Measurements from ENCODE around the gene EPOP. TPM values are rescaled to one million over a fixed set of nuclear protein-coding genes. Genes with fewer than 3 reads are reported as not detected.
A peak's percentile ranks its signal among the peaks of the same experiment; 100 is the strongest.

The EPOP gene
- polyA plus RNA-seq, 2 donors, result 1.1 to 1.9 TPM

DNA sequence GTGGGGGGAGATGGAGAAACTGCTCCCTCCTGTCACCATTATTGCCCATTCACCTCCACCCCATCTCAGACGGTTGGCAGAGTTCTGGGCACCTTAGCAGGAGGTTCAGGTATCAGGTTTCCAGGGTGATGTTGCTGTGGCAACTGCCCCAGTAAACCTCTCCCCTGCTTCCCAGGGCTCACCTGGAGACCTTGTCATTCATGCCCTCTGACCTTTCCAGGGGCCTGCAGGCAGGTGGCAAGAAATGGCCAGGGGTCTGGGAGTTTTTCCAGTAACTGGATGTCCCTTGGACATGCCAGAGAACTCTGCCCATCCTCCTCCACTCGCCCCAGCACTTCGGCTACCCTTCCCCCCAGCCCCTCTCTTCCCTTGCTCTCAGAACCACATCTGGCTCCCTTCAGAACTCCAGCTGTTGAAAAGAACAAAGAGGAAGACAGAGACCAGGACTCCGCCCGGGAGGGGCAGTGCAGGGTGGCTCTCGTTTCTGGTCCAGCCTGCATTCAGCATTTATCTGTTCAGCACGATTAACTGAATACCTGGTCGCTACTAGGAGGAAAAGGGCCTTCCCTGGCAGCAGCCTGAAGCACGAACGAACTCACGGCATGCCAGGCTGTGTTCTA lies 38.8 kb upstream of the EPOP start:
- 68 to 69% methylated on average over 11 of the region's 11 CpGs for WGBS, 2 donors
- Histone ChIP-seq H3K27ac (ENCODE audit: low read depth in 2 of 2, low read length in 1 of 2) (no peak overlapping the region), H3K9me3 (ENCODE audit: control insufficient read depth in 2 of 2, insufficient read depth in 1 of 2, low read depth in 1 of 2, low read length in 1 of 2) (no peaks in the 10 kb centered on the region), H3K4me1 (ENCODE audit: control insufficient read depth in 2 of 2, insufficient read depth in 2 of 2, low read length in 1 of 2) (peaks cover 0 to 2% of the 10 kb centered on the region in 2 donors), H3K4me3 (ENCODE audit: low read depth in 1 of 2, low read length in 2 of 2) (no peak overlapping the region), H3K27me3 (ENCODE audit: control insufficient read depth in 1 of 2, insufficient read depth in 2 of 2, low read length in 2 of 2) (no peaks in the 10 kb centered on the region), H3K36me3 (ENCODE audit: control insufficient read depth in 2 of 2, insufficient read depth in 2 of 2, low read length in 1 of 2) (peaks cover 26 to 64% of the 10 kb centered on the region in 2 donors)

DNA sequence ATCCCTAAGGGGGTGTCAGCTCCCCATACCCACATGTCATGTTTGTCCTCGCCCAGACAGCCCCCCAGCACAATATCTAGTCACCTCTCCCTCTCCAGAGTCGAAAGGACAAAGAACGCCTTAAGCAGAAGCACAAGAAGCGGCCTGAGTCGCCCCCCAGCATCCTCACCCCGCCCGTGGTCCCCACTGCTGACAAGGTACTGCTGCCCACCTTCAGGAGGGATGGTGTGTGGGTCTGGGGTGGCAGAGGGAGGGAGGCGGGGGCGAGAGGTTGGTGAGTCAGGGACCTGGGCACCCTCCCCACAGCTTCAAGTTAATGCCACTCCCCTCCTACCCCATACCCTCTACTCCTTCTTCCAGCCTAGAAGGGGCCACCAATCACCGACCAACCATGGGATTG lies 37.8 kb upstream of the EPOP start:
- Histone ChIP-seq H3K9me3 (ENCODE audit: control insufficient read depth in 2 of 2, insufficient read depth in 1 of 2, low read depth in 1 of 2, low read length in 1 of 2) (no peaks in the 10 kb centered on the region), H3K27ac (ENCODE audit: low read depth in 2 of 2, low read length in 1 of 2) (no peak overlapping the region), H3K4me3 (ENCODE audit: low read depth in 1 of 2, low read length in 2 of 2) (no peak overlapping the region), H3K4me1 (ENCODE audit: control insufficient read depth in 2 of 2, insufficient read depth in 2 of 2, low read length in 1 of 2) (peaks cover 0 to 3% of the 10 kb centered on the region in 2 donors), H3K36me3 (ENCODE audit: control insufficient read depth in 2 of 2, insufficient read depth in 2 of 2, low read length in 1 of 2) (peaks cover 26 to 68% of the 10 kb centered on the region in 2 donors), H3K27me3 (ENCODE audit: control insufficient read depth in 1 of 2, insufficient read depth in 2 of 2, low read length in 2 of 2) (no peaks in the 10 kb centered on the region)
- 94 to 95% methylated on average over 8 to 10 of the region's 10 CpGs for WGBS, 2 donors

DNA sequence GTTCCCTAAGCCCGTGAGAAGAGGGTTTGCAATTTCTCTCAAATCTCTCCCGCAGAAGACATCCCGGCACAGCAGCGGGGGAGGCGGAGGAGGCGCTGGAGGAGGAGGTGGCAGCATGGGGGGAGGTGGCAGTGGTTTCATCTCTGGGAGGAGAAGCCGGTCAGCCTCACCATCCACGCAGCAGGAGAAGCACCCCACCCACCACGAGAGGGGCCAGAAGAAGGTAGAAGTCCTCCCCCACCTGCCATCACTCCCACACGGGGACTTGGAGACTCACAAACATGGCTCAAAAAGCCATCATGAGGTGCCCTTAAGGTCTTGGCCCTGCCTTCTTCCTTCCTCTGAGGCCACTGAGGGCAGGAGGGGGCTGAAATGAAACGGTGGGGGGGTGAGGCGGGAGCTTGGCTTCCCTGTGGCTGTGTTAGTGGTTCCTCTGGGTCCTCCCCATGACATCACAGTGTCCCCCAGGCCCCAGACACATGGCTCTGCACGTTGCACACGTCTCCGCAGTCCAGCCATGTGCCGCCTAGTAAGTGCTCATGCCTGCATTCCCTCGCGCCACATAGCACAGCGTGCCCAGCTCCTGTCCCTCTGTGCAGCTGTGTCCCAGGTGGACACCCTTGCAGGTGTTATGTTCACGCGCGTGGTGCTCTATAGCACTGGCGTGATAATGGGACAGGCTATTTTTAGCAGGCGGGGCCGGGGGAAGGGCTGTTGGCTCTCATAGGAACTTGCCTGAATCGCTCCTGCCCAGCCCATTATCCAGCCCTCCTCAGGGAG lies 37.2 kb upstream of the EPOP start:
- Histone ChIP-seq H3K4me1 (ENCODE audit: control insufficient read depth in 2 of 2, insufficient read depth in 2 of 2, low read length in 1 of 2) (peaks cover 3 to 7% of the 10 kb centered on the region in 2 donors), H3K9me3 (ENCODE audit: control insufficient read depth in 2 of 2, insufficient read depth in 1 of 2, low read depth in 1 of 2, low read length in 1 of 2) (no peaks in the 10 kb centered on the region), H3K4me3 (ENCODE audit: low read depth in 1 of 2, low read length in 2 of 2) (no peak overlapping the region), H3K27me3 (ENCODE audit: control insufficient read depth in 1 of 2, insufficient read depth in 2 of 2, low read length in 2 of 2) (no peaks in the 10 kb centered on the region), H3K27ac (ENCODE audit: low read depth in 2 of 2, low read length in 1 of 2) (no peak overlapping the region), H3K36me3 (ENCODE audit: control insufficient read depth in 2 of 2, insufficient read depth in 2 of 2, low read length in 1 of 2) (peaks cover 26 to 66% of the 10 kb centered on the region in 2 donors)
- 77 to 79% methylated on average over 26 of the region's 26 CpGs for WGBS, 2 donors

DNA sequence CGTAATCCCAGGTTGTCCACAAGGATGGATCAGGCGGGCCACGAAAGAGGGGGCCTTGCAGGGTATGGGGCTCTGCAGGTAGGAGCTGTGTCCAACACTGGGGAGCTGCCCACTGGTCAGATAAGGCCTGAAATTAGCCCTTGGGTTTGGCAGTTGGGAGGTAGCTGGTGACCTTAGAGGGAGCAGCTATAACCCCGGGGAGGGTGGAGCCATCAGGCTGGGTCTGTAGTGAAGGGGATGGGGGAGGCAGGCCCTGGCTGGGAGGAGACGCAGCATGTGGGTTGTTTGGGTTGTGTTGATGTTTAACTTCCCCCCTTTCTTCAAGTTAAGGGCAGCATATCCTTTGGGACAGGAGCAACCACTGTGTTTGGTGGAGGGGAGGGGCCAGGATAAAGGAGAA lies 36.2 kb upstream of the EPOP start:
- no peaks in the 10 kb centered on the region for H3K9me3 ChIP-seq (ENCODE audit: control insufficient read depth in 2 of 2, insufficient read depth in 1 of 2, low read depth in 1 of 2, low read length in 1 of 2)
- H3K36me3 ChIP-seq (ENCODE audit: control insufficient read depth in 2 of 2, insufficient read depth in 2 of 2, low read length in 1 of 2), result peaks cover 19 to 59% of the 10 kb centered on the region in 2 donors
- no peaks in the 10 kb centered on the region for H3K27me3 ChIP-seq (ENCODE audit: control insufficient read depth in 1 of 2, insufficient read depth in 2 of 2, low read length in 2 of 2)
- no peak overlapping the region for H3K27ac ChIP-seq (ENCODE audit: low read depth in 2 of 2, low read length in 1 of 2)
- H3K4me1 ChIP-seq (ENCODE audit: control insufficient read depth in 2 of 2, insufficient read depth in 2 of 2, low read length in 1 of 2), result peaks cover 8 to 10% of the 10 kb centered on the region in 2 donors
- 85 to 86% methylated on average over 5 of the region's 5 CpGs for WGBS, 2 donors
- H3K4me3 ChIP-seq (ENCODE audit: low read depth in 1 of 2, low read length in 2 of 2), result no peak overlapping the region

DNA sequence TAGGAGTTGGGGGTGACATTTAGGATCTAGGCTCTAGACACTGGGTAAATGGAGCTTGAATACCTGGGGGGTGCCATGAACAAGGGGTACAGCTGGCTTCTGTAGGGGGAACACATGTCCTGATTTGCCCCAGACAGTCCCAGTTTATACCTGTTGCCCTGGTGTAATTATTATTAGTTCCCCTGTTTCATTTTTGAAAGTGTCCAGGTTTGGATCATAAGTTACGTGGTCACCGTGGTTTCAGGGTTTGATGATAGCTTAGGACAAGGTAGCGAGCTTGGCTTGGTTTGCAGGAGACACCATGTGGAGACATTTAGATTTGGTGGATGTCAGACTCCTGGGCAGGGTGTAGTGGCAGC lies 35.8 kb upstream of the EPOP start:
- Histone ChIP-seq H3K4me1 (ENCODE audit: control insufficient read depth in 2 of 2, insufficient read depth in 2 of 2, low read length in 1 of 2) (peaks cover 8 to 10% of the 10 kb centered on the region in 2 donors), H3K4me3 (ENCODE audit: low read depth in 1 of 2, low read length in 2 of 2) (no peak overlapping the region), H3K27me3 (ENCODE audit: control insufficient read depth in 1 of 2, insufficient read depth in 2 of 2, low read length in 2 of 2) (no peaks in the 10 kb centered on the region), H3K27ac (ENCODE audit: low read depth in 2 of 2, low read length in 1 of 2) (no peak overlapping the region), H3K36me3 (ENCODE audit: control insufficient read depth in 2 of 2, insufficient read depth in 2 of 2, low read length in 1 of 2) (peaks cover 18 to 55% of the 10 kb centered on the region in 2 donors), H3K9me3 (ENCODE audit: control insufficient read depth in 2 of 2, insufficient read depth in 1 of 2, low read depth in 1 of 2, low read length in 1 of 2) (no peaks in the 10 kb centered on the region)
- WGBS, 2 donors, result 82 to 84% methylated on average over 3 of the region's 3 CpGs

DNA sequence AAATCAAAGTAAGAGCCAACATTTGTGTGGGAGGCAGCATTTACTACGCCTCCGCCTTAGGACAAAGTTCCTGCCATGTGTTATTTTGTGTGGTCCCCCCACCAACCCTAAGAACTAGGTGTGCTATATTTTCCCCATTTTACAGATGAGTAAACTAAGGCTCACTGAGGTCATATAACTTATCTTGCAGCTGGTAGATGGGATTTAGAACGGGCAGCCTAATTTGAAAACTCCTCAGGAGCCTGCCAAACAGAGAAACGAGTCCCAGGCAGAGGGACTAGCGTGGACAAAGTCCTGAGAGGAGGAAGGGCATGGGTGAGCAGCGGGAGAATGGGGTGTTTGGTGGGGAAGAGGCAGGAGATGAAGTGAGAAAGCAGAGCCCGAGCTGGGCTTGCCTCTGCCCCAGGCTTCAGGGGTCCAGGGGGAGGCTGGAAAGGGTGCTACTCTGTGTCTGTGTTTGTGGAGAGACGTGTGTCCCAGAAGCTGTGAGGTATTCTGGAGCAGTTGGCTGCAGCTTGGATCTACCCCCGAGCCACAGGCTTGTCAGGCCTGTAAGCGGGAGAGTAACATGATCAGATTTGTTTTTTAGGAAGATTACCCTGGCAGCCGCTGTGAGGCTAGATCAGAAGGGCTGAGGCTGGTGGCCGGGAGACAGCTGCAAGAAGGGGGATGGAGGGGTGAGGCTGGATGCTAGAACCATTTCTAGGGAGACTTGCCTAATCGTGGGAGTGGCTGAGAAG lies 35.3 kb upstream of the EPOP start:
- WGBS, 2 donors, result 57 to 60% methylated on average over 13 of the region's 13 CpGs
- H3K4me1 ChIP-seq (ENCODE audit: control insufficient read depth in 2 of 2, insufficient read depth in 2 of 2, low read length in 1 of 2), result peaks cover 8 to 10% of the 10 kb centered on the region in 2 donors
- H3K27ac ChIP-seq (ENCODE audit: low read depth in 2 of 2, low read length in 1 of 2), result no peak overlapping the region
- H3K4me3 ChIP-seq (ENCODE audit: low read depth in 1 of 2, low read length in 2 of 2), result no peak overlapping the region
- no peaks in the 10 kb centered on the region for H3K27me3 ChIP-seq (ENCODE audit: control insufficient read depth in 1 of 2, insufficient read depth in 2 of 2, low read length in 2 of 2)
- peaks cover 15 to 51% of the 10 kb centered on the region in 2 donors for H3K36me3 ChIP-seq (ENCODE audit: control insufficient read depth in 2 of 2, insufficient read depth in 2 of 2, low read length in 1 of 2)
- H3K9me3 ChIP-seq (ENCODE audit: control insufficient read depth in 2 of 2, insufficient read depth in 1 of 2, low read depth in 1 of 2, low read length in 1 of 2), result no peaks in the 10 kb centered on the region

DNA sequence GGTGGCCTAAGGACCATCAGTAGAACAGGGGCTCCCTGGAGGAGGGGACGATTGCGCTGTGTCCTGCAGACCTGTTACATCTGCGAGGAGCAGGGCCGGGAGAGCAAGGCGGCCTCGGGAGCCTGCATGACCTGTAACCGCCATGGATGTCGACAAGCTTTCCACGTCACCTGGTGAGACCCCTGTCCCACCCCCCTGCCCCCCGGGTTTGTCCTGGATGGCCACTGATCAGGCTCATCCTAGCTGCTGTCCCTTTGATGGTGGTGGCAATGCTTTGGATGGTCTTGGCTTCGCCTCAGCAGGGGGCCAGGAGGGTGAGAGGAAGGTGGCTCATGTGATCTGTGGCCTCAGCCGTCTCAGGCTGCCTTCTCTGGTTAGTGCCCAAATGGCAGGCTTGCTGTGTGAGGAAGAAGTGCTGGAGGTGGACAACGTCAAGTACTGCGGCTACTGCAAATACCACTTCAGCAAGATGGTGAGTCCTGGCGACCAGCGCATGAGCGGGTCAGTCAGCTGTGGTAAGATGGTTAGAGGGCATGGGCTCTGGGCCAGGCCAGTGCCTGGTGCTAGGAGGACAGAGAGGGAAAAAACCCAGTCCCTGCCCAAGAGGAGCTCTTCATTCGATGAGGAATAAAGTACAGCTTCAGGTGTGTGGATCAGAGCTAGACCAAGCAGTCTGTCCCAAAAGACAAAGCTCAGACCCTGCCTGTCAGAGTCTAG lies 34.5 kb upstream of the EPOP start:
- Histone ChIP-seq H3K27me3 (ENCODE audit: control insufficient read depth in 1 of 2, insufficient read depth in 2 of 2, low read length in 2 of 2) (no peaks in the 10 kb centered on the region), H3K27ac (ENCODE audit: low read depth in 2 of 2, low read length in 1 of 2) (no peak overlapping the region), H3K4me3 (ENCODE audit: low read depth in 1 of 2, low read length in 2 of 2) (no peak overlapping the region), H3K4me1 (ENCODE audit: control insufficient read depth in 2 of 2, insufficient read depth in 2 of 2, low read length in 1 of 2) (peaks cover 8 to 10% of the 10 kb centered on the region in 2 donors), H3K9me3 (ENCODE audit: control insufficient read depth in 2 of 2, insufficient read depth in 1 of 2, low read depth in 1 of 2, low read length in 1 of 2) (no peaks in the 10 kb centered on the region), H3K36me3 (ENCODE audit: control insufficient read depth in 2 of 2, insufficient read depth in 2 of 2, low read length in 1 of 2) (peaks cover 15 to 50% of the 10 kb centered on the region in 2 donors)
- 86 to 87% methylated on average over 18 of the region's 18 CpGs for WGBS, 2 donors

DNA sequence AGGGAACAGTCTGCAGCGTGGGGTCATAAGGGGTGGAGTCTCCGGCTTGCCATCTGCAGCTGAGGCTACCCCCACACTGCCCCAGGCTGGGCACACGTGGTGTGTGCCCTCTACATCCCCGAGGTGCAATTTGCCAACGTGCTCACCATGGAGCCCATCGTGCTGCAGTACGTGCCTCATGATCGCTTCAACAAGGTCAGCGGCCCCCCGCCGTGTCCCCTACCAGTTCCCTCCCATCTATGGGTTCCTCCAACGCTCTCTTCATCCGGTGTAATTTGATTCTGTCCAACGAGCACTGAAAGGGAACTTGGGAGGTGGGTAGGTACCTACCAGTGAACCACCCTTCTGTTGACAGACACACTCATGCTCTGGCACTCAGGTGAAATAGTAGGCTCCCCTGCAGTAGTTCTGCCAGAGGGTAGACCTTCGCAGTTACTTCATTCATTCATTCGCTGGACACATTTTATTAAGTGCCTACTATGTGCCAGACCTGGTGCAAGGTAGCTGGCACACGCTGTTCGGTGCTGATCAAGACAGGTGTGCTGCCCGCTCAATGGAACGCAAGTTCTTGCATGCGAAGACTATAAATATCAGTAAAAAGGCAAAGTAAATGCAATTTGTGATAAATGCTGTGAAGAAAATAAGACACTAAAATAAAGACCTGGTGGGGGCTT lies 33.1 kb upstream of the EPOP start:
- Histone ChIP-seq H3K27ac (ENCODE audit: low read depth in 2 of 2, low read length in 1 of 2) (peak overlapping the region in 1 of 2 donors; percentile 5), H3K4me3 (ENCODE audit: low read depth in 1 of 2, low read length in 2 of 2) (peak overlapping the region in 1 of 2 donors; percentile 92), H3K4me1 (ENCODE audit: control insufficient read depth in 2 of 2, insufficient read depth in 2 of 2, low read length in 1 of 2) (peaks cover 8 to 10% of the 10 kb centered on the region in 2 donors), H3K36me3 (ENCODE audit: control insufficient read depth in 2 of 2, insufficient read depth in 2 of 2, low read length in 1 of 2) (peaks cover 15 to 37% of the 10 kb centered on the region in 2 donors), H3K27me3 (ENCODE audit: control insufficient read depth in 1 of 2, insufficient read depth in 2 of 2, low read length in 2 of 2) (no peaks in the 10 kb centered on the region), H3K9me3 (ENCODE audit: control insufficient read depth in 2 of 2, insufficient read depth in 1 of 2, low read depth in 1 of 2, low read length in 1 of 2) (no peaks in the 10 kb centered on the region)
- 78 to 80% methylated on average over 20 to 21 of the region's 21 CpGs for WGBS, 2 donors

All from esophagus (tissue), 2 donors.